ENCODE measurements around the gene IL10RB.
"Not testable (repeated sequence)": the region's sequence is repeated elsewhere in the genome, so short reads cannot be mapped to it uniquely, and the experiment has no call there.

IL10RB gene

DNA sequence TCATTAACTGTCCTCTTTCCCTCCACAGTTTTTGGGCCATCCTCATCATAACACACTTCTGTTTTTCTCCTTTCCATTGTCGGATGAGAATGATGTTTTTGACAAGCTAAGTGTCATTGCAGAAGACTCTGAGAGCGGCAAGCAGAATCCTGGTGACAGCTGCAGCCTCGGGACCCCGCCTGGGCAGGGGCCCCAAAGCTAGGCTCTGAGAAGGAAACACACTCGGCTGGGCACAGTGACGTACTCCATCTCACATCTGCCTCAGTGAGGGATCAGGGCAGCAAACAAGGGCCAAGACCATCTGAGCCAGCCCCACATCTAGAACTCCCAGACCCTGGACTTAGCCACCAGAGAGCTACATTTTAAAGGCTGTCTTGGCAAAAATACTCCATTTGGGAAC lies 30.0 kb downstream of the IL10RB start:
- no peak overlapping the region for H3K27ac ChIP-seq
- DNase-seq (ENCODE audit: low read depth, low spot score): no peak

GRCh38 chr21:33299181-33299752 lies 33.1 kb downstream of the IL10RB start:
- peak; percentile 37 for DNase-seq (ENCODE audit: low read depth, low spot score)
- H3K27ac ChIP-seq: peak overlapping the region; percentile 84

GRCh38 chr21:33300701-33301631 lies 34.8 kb downstream of the IL10RB start:
- DNase-seq (ENCODE audit: low read depth, low spot score): no peak
- H3K27ac ChIP-seq: peak overlapping the region; percentile 84

DNA sequence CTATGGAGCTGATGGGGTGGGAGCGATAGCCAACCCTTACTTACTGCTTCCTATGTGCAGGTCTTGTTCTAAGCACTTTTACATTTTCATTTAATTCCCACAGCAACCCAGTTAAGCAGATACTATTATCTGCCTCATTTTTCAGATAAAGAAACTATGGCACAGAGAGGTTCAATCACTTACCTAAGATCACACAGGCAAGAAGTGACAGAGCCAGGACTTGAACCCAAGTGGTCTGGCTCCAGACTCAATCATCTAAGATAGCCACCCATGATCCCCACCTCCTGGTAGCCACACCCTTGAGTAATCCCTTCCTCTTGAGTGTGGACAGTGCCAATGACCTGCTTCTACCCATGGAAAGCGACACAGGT lies 35.5 kb downstream of the IL10RB start:
- peak overlapping the region; percentile 84 for H3K27ac ChIP-seq
- DNase-seq (ENCODE audit: low read depth, low spot score): no peak

DNA sequence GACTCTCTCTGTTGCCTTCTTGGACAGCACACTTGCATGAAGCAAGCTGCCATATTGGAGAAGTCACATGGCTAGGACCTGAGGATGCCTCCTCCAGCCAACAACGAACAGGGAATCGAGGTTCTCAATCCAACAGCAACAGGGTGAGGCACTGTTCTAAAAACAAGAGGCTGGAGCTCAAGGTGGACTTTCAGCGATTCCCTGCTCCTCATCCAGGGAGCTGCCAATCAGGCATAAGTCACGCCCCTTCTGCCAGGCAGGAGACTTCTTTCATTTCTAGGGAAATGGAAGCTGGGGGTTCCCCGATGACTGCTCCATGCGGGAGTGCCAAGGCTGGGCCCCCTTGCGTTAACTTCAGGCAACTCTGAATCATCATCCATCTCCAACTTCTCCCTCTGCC lies 35.9 kb downstream of the IL10RB start:
- no peak for DNase-seq (ENCODE audit: low read depth, low spot score)
- no peak overlapping the region for H3K27ac ChIP-seq

DNA sequence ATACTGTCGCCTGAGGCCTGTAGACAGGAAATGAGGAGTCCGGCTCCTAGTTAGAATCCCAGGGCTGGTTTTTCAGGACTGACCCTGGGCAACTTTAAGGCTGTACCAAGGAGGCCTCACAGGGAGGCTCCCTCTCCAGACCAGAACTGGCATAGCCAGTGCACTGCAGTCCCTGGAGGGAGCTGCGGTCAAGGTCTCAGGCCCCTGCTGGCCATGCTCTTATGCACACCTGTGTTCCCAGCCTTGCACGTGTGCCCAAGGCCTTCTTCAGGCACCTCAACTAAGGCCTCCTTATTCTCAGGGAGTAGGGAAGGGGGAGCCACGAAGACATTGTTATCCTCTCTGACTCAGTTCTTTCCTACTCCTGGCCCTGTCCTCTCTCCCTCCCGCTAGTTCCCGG lies 36.6 kb downstream of the IL10RB start:
- H3K27ac ChIP-seq: no peak overlapping the region

GRCh38 chr21:33305344-33305671 lies 39.1 kb downstream of the IL10RB start:
- DNase-seq (ENCODE audit: low read depth, low spot score): no peak
- H3K27ac ChIP-seq: no peak overlapping the region

More for the DNA sequence above, 36.6 kb downstream of the IL10RB start:
- no peak for DNase-seq (ENCODE audit: low read depth, low spot score)

DNA sequence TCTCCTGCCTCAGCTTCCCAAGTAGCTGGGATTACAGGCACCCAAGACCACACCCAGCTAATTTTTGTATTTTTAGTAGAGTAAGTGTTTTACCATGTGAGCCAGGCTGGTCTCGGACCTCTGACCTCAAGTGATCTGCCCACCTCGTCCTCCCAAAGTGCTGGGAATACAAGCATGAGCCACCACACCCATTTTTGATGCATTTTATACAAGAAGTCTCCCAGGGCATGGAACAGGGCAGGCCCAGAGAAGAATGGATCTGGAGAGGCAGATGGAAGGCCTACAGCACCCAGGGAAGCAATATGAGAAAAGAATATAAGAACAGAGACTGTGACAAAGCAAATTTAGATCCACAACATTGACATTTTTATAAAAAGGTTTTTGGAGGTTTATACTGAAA lies 39.8 kb downstream of the IL10RB start:
- no peak overlapping the region for H3K27ac ChIP-seq
- DNase-seq (ENCODE audit: low read depth, low spot score): no peak

DNA sequence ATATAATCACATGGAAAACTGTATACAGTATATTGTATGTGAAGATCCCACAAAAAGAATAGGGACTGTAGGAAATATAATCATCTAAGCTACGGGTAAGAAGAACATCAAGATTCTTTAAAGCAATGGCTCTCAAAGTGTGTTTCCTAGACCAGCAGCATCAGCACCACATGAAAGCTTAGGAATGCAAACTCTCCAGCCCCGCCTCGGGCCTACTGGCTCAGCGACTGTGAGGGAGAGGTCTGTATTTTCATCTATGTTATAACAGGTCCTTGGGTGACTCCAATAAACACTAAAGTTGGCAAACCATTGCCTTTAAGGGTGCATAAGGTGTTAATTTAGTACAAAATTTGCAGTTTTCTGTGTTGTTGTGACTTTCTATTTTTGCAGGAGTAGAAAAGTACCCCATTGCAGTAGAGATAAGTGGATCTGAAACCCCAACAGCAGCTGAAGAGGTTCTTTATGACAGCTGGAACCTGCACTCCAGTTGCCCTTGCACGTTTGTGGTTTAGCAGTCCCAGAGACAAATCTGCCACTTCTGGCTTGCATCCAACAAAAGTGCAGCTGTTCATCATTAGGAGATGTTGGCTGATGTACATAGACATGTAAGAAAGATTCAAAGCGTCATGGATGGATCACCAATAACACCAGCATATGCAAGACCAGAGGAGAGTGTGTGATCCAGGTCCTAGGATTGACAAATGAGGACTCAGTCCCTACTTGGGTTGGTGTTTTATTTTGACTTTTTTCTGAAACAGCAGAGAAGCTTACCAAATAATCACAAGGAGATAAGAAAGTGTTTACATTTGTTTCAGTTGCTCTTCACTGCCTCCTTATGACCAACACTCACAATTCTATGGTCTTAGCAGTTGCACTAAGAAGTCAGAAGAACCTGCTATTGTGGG lies 42.7 kb downstream of the IL10RB start:
- H3K27ac ChIP-seq: no peak overlapping the region
- DNase-seq (ENCODE audit: low read depth, low spot score): no peak

- DNase-seq (ENCODE audit: low read depth, low spot score): no peak
- H3K27ac ChIP-seq: no peak overlapping the region
Observed at GRCh38 chr21:33309778-33310177, 43.6 kb downstream of the IL10RB start.

DNA sequence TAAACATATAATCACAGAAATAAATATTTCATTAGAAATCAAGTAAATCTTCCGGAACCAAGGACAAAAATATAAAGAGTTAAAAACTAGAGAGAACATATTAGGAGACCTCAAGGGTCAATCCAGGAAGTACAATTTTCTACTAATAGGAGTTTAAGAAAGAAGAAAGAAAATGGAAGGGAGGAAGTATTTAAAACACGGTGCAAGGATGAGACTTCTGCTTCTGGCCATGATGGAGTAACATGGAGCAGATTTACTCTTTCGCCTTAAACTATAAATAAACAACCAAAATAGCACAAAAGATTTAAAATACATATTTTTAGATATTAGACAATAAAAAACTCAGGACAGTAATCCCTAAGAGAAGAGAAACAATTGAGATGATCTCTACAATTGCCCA lies 46.0 kb downstream of the IL10RB start:
- DNase-seq (ENCODE audit: low read depth, low spot score): no peak
- no peak overlapping the region for H3K27ac ChIP-seq

DNA sequence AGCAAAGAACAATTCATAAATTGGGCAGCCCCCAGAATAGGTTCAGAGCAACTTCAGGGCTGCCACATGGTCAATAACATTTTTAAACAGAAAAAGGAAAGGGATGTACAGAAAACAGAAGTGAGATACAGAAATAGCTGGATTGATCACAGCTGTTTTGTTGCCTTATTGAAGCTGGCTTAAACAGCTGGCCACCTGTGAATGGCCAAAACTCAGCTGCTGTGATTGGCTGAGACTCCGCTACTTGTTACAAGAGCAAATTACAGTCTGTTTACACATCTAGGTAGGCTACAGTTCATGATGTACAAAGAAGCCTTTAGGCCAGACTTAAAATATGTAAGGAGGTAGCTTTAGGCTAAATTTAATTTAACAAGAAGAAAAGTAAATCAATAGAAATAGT lies 47.0 kb downstream of the IL10RB start:
- DNase-seq (ENCODE audit: low read depth, low spot score): no peak
- H3K27ac ChIP-seq: no peak overlapping the region

- no peak for DNase-seq (ENCODE audit: low read depth, low spot score)
- no peak overlapping the region for H3K27ac ChIP-seq
Observed at GRCh38 chr21:33313611-33314010, 47.4 kb downstream of the IL10RB start.

- H3K27ac ChIP-seq: no peak overlapping the region
- no peak for DNase-seq (ENCODE audit: low read depth, low spot score)
Observed at GRCh38 chr21:33314111-33314510, 47.9 kb downstream of the IL10RB start.

GRCh38 chr21:33315946-33316710 lies 50.0 kb downstream of the IL10RB start:
- DNase-seq (ENCODE audit: low read depth, low spot score): no peak
- no peak overlapping the region for H3K27ac ChIP-seq

DNA sequence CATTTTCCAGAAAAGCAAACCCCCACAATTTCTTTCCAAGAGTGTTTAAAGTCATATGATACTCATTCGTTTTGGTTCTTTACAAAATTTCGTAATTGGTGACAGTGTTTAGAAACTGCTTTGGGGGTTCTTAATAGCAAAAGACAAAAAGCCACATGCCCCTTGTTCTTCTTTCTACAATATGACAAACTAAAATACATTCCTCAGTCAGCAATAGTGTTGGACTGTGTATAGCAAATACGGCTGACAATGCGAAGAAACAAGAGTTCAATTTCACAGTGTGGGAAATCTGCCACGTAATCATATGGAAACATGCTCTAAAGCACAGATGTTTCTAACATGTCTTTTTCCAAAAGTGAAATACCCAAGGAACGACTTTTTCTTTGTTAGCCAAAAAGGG lies 51.0 kb downstream of the IL10RB start:
- H3K27ac ChIP-seq: no peak overlapping the region
- DNase-seq (ENCODE audit: low read depth, low spot score): no peak

GRCh38 chr21:33317786-33318486 lies 51.8 kb downstream of the IL10RB start:
- no peak overlapping the region for H3K27ac ChIP-seq
- DNase-seq (ENCODE audit: low read depth, low spot score): no peak

- not testable (repeated sequence) for DNase-seq (ENCODE audit: low read depth, low spot score)
Observed at GRCh38 chr21:33321005-33321404, 54.8 kb downstream of the IL10RB start.

GRCh38 chr21:33323610-33324009 lies 57.4 kb downstream of the IL10RB start:
- H3K27ac ChIP-seq; DNase-seq (ENCODE audit: low read depth, low spot score): not testable (repeated sequence)

More at GRCh38 chr21:33321005-33321404, 54.8 kb downstream of the IL10RB start:
- not testable (repeated sequence) for H3K27ac ChIP-seq
